Left ventricle myocardium superior (tissue), 1 donor: ENCODE data around the gene POU2AF3. TPM values are rescaled to one million over a fixed set of nuclear protein-coding genes. Genes with fewer than 3 reads are reported as not detected.
A peak's percentile ranks its signal among the peaks of the same experiment; 100 is the strongest.

ENCODE experiments used
- ATAC-seq: fragments of 200-7000 bp; cut with Tn5 transposase; one replicate; pipeline ENCODE4 v1.9.1; 2020; ENCODE audit warnings: mild to moderate bottlenecking, moderate library complexity
- DNase-seq: peaks from one replicate; pipeline ENCODE4 v3.0.0-alpha.2; 2020
- intact Hi-C: fragments of 100-400 bp; cut with micrococcal nuclease; formaldehyde crosslinking; loops from one replicate; pipeline ENCODE4 v1.11.0; 2022
- microRNA-seq: library from miRNA; unstranded; fragments of <30 nt; microRNA quantifications from one replicate; pipeline ENCODE4 v1.2.0, GENCODE V29; 2020; ENCODE audit warnings: borderline number of aligned reads
- total RNA-seq: library from RNA; stranded (reverse); fragmentation: NEBNext Ultra II Directional; extraction: Animal tissue kit (Norgen Biotek cat#: 25700); gene quantifications from one replicate; pipeline ENCODE4 v1.2.1, GENCODE V29; 2021
- donor health status: DM: no; HTN: yes; CAD: no; lungs with severe emphysema.

The POU2AF3 gene
- total RNA-seq, 1 donor from 2014 or later, result 0.74 TPM

DNA sequence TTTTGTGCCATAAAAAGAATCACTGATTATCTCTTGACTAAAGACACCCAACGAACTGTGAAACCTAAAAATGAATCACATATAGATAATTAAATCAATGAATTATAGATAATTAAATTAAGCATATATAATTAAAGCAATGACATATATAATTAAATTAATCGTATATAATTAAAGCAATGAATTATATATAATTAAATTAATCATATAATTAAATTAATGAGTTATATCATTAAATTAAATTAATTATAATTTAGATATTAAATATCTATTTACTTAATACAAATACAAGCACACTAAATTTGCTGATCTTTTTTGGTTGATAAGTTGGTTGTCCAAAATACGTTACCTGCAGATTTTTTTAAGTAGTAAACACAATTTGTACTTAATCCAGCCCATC lies 49.8 kb downstream of the POU2AF3 start:
- intact Hi-C loops, result no loop called here
- no peak for DNase-seq
- no peak for ATAC-seq

GRCh38 chr11:111349191-111349695 lies 50.9 kb downstream of the POU2AF3 start:
- no peak for DNase-seq
- no peak for ATAC-seq
- intact Hi-C loops, result no loop called here

- no peak for DNase-seq
Measured at GRCh38 chr11:111350811-111351210, 52.5 kb downstream of the POU2AF3 start.

DNA sequence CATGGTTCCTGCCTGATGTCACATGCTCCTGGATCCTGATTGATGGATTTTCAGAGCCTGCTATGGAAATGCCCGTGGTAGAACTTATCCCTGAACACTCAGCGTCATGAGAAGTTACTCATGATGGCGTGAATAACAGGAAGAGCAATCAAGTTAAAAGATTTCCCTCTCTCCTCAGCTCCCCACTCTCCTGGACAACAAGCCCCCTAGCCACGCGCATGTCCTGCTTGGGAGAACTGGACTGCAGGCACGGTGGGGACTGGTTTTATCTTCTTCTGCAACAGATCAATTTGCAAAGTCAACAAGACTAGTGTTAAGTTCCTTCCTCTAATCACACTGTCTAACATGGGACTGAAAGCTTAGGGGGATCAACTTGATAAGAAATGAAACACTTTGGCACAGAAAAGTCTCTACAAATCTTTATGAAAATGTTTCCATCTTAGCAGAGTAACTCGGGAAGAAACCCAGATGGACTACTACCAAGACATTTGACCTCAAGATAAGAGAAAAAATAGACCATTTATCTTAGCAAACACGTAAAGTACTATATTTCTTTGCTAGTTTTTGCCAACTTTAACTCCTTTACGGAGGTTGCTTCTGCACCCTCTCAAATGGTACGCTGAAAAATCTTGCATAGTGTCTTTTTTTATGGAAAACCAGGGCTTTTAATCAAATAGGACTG lies 53.2 kb downstream of the POU2AF3 start:
- intact Hi-C loops, result no loop called here
- ATAC-seq, result no peak
- no peak for DNase-seq

More at GRCh38 chr11:111350811-111351210, 52.5 kb downstream of the POU2AF3 start:
- no peak for ATAC-seq
- intact Hi-C loops, result no loop called here

GRCh38 chr11:111352231-111352746 lies 53.9 kb downstream of the POU2AF3 start:
- intact Hi-C loops, result no loop called here
- DNase-seq, result no peak

DNA sequence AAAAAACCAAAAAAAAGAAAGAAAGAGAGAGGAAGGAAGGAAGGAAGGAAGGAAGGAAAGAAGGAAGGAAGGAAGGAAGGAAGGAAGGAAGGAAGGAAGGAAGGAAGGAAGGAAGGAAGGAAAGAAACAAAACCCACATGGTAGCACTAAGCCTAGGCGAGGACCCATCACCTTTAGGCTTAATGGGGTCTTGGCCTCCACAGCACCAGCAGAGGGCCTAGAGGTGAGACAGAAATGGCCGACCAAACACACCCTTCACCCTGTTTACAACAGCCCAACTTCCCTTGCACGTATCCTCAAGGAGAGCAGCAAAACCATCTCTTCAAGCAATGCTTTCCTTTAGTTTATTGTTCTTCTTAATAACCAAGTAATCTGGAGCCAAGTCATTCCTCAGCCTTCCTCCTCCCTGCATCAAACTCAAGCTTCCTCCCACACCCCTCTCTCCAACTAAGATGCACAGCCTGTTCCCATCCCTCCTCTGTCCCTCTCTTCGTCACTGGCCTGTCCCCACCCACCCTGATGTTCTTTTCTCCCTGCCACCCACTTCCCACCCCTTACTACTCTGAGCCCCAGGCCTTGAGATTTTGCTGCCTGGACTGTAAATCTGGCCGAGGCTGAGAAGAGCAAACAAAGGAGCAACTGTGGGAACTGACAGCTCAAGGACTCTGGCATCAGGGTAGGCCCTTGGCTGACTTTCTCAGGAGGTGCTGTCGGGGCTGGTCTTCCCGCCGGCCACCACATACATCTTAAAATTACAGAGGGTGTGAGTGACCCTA lies 54.8 kb downstream of the POU2AF3 start:
- DNase-seq (no peak), ATAC-seq (peak; percentile 83)
- intact Hi-C loops, result no loop called here

More at GRCh38 chr11:111352231-111352746, 53.9 kb downstream of the POU2AF3 start:
- ATAC-seq, result no peak

GRCh38 chr11:111353776-111354600 lies 55.6 kb downstream of the POU2AF3 start:
- DNase-seq, result no peak
- intact Hi-C loops, result no loop called here
- no peak for ATAC-seq

- DNase-seq (no peak), ATAC-seq (no peak)
- intact Hi-C loops, result no loop called here
Measured at GRCh38 chr11:111354601-111354891, 56.2 kb downstream of the POU2AF3 start.

DNA sequence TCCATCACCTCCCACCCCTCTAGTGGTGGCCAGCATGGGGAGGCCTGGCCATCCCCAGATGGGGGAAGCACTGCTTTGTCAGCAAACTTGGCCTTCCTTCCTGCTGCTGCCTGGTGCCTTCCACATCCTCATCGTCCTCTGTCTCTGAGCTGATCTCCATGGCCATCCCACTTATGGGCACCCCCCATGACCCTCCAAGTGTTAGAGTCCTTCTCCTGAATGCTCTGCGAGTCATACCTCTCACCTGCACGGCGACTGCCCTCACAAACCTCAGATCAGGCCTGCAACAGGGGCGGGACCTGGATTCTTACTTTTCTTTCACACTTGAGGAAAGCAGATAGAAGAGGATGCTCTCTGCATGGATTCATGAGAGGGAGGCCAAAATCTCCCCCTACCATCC lies 56.8 kb downstream of the POU2AF3 start:
- DNase-seq (no peak), ATAC-seq (no peak)
- intact Hi-C loops, result no loop called here

GRCh38 chr11:111355956-111356659 lies 57.8 kb downstream of the POU2AF3 start:
- ATAC-seq (no peak), DNase-seq (no peak)
- intact Hi-C loops, result no loop called here

DNA sequence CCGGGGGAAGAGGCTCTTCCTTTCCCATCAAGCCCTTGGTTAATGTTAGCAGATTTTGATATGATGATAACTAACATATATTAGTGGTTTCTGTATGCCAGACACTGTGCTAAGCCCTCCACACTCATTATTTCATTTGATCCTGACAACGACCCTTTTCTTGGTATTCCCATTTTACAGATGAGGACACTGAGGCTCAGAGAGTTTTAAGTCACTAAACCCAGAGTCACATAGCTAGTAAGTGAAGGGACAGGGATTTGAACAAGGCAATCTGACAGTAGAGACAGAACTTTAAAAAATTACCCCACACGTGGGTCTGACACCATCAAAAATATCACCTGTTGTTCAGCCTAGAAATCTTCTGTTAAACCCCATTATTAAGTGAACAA lies 58.3 kb downstream of the POU2AF3 start:
- intact Hi-C loops, result no loop called here
- no peak for DNase-seq
- no peak for ATAC-seq

GRCh38 chr11:111357150-111358037 lies 59.0 kb downstream of the POU2AF3 start:
- intact Hi-C loops, result no loop called here
- DNase-seq (no peak), ATAC-seq (no peak)

Small RNA genes within 50 kb of the gene (microRNA-seq; reads per million reads assigned to microRNA genes)
- not detected for gene MIR4491

Other genes with a start within 250 kb of the POU2AF3 start
- not detected for gene POU2AF2, start 52.8 kb upstream of the POU2AF3 start, total RNA-seq
- 0.62 TPM for gene POU2AF1, start 80.7 kb downstream of the POU2AF3 start, total RNA-seq
- gene BTG4, start 213.8 kb downstream of the POU2AF3 start, total RNA-seq, result not detected
- gene HOATZ, start 216.2 kb downstream of the POU2AF3 start, total RNA-seq, result not detected
- gene LAYN, start 242.2 kb downstream of the POU2AF3 start, total RNA-seq, result 3.8 TPM